GM19438 (cell line): Measurements from ENCODE around the gene NUP62CL.
"Not testable (repeated sequence)": the region's sequence is repeated elsewhere in the genome, so short reads cannot be mapped to it uniquely, and the experiment has no call there.

Source experiments
- ATAC-seq: cut with Tn5 transposase; IDR thresholded peaks from one replicate; pipeline ENCODE4 v1.9.1; 2021; ENCODE audit warnings: low read depth; ENCODE audit not compliant: unreplicated experiment

NUP62CL gene, protein sequence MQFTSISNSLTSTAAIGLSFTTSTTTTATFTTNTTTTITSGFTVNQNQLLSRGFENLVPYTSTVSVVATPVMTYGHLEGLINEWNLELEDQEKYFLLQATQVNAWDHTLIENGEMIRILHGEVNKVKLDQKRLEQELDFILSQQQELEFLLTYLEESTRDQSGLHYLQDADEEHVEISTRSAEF

DNA sequence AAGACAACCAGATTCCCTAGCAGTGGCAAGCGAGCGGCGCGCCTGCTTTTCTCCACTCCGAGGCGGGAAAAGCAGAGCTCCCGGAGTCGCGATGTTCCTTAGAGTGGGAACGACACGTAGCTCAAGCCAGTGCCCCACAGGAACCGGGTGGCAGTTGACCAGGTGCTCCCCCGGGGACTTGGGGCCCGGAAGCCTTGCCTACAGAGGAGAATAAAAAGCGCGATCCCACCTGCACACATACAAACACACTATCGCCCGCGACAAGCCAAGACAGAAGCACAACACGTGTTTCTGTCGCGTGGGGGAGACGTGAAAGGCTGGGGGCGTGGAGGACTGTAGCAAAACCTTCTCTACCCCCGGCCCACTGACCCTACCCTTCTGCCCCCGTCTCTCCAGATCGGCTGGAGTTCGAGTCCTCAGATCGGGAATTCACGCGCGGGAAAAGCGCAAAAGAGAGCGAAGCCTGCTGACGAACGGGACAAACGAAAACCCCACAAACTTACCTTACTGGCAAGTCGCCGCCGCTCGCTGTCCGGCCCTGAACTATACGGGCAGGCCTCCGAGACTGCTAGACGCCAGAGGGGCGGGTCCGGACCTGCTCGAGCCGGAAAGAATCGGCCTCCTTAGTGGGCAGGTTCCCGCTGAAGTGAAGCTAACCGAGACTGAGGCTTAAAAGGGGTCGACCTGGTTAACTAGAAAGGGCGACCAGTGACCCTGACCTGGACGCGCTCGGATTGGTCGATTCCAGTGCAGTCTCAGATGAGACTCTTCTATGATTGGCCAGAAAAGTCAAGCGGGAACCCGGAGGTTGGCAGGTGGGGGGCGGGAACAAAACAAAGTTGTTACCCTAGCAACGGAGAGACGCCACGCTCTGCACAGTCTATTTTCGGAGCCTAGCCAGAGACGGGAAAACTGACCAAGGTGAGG is at the start of gene NUP62CL, which contains the start of gene DNAAF6:
Gene NUP62CL, minus strand, starts transcription at position 664 of the 927 bp plus-strand sequence. CDS start 31,287 bp downstream, outside the sequence.
Gene DNAAF6, plus strand, starts transcription at position 842 of the 927 bp plus-strand sequence. CDS start 6,265 bp downstream, outside the sequence.
- ATAC-seq, result peak; percentile 92

DNA sequence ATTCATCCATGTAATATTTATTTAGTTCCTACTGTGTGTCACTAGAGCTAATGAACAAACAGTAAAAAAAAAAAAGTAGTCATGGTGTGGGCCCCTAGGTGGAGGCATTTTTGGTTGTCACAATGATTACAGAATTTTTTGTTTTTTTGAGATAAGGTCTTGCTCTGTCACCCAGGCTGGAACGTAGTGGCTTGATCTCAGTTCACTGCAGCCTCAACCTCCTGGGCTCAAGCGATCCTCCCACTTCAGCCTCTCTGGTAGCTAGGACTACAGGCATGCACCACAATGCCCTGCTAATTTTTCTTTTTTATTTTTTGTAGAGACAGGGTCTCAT is 22.2 kb upstream of the NUP62CL start:
- ATAC-seq, result no peak

DNA sequence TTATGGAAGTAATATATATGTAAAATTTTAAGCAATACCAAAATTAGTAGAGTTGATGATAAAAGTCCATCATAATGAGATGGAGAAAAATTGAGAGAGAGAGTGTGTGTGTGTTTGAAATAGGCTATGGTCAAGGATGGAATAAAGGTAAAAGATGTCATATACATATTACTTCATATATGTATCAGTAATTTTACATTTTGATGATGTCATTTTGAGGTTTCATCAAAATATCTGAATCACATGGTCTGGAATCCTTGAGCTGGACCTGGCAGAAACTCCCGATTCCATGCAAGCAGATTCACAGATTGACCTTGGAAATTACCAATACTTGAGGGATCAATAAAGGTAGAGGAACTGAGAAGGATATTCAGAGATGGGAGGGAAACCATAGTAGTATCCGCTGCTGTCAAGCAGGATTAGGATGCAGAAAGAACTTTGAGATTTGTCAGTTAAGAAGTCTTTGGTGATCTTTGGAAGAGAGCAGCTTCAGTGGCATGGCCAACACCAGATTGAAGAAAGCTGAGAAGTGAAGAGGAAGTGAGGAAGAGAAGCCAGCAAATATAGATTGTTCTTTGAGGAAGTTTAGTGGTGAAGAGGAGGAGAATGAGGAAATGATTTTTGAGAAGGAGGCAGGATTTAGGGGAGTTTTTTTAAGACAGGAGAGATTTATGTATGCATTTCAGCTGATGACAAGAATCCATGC is 21.7 kb upstream of the NUP62CL start:
- no peak for ATAC-seq

DNA sequence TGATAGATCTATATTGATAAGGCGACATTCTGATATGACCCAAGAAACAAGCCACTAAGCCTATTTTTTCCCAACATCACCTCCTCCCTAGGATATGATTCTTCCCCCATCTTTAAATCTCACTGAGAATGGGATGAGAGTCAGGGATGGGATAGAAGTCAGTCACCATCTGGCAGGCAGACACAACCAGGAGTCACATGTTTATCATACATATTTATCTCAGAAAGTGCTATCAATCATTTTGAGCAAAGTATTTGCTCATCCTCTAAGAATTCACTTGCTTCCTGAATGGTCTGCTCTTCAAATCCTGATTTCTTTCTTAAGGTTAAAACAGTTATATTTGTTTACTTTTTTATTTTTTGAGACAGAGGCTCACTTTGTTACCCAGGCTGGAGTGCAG is 20.5 kb upstream of the NUP62CL start:
- no peak for ATAC-seq

DNA sequence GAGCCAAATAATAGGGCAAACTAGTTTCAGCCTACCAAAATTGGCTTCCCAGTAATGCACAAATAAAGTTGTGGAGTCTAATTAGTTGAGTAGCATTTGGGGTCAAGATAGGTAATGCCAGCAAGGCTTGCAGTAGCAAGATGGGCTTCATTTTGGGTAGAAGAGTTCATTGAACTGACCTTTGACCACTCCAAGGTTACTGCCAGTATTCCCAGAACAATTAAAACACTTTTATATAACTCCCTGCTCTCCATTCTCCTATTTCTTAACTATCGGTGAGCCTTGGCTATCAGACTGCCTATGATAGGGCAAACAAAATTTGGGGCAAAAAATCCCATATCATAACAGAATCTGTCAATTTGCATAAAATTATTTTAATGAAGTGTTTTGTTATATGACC is 7.2 kb upstream of the NUP62CL start:
- no peak for ATAC-seq

DNA sequence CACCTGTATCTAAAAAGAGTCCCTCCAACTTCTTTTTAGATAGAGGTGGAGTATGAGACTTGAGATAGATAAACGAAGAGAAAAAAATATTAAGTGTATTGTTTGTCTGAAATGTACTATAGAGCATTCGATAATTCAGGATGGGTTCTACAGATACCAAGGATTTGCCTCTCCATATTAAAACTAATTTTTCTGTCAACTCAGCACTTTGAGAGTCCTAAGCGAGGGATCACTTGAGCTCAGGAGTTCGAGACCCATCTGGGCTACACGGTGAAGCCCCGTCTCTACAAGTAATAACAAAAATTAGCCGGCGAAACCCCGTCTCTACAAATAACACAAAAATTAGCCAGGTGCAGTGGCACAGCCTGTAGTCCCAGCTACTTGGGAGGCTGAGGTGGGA is 1.7 kb upstream of the NUP62CL start:
- no peak for ATAC-seq

DNA sequence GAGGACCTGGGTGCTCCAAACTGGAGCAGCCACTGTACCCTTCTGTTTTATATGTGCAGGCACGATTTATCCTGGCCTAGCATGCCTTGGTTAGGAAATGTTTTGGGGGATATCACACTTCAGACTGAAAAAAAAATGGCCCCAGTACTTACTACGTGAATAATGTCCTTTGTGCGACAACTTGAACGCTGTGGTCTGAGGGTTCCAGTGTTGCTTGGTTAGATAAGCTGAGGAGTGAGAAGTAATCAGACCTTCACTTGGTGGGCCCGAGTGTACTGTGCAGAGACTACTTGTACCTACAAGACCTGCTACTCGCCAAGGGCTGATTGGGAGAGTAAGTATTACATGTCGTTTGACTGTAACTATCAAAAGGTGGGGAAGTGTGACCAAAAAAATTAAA is 856 bp upstream of the NUP62CL start:
- ATAC-seq, result no peak

DNA sequence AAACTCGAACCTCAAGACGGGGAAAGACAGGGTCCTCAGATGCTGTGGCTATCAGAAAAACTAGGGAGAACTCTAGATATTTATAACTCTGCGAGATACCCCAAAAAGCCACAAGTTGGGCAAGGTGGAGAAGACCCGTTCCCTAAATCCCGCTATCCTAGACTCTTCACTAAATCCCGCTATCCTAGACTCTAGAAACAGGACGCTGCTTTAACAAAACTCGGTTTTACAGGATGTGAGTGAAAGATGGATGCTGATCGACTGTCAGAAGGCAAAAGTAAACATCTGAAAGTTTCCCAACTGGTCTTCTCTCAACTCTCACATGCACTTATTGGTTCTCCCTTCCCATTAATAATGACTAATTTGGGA is 448 bp upstream of the NUP62CL start:
- no peak for ATAC-seq

DNA sequence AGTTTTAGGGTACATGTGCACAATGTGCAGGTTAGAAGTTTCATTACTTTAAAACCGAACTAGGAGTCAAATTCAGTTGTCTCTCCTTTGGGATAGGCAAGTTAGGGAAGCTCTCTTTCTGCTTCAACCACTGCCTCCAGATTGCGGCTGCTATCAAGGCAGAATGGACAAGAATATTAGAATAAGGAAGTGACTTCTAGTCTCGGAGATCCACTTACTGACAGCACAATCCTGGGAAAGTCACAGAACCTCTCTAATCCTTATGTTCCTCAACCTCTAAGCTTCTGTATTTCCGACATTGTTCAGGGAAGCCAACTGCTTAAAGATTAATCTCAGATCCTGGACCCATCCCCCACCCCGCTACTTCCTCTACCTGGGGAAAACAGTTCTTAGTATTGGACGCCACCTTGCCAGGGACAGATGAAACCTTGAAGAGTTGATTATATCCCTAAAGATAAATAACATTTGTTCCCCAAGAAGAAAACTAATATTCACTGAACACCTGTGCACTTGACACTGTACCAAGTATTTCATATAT is 2.1 kb downstream of the NUP62CL start:
- no peak for ATAC-seq

DNA sequence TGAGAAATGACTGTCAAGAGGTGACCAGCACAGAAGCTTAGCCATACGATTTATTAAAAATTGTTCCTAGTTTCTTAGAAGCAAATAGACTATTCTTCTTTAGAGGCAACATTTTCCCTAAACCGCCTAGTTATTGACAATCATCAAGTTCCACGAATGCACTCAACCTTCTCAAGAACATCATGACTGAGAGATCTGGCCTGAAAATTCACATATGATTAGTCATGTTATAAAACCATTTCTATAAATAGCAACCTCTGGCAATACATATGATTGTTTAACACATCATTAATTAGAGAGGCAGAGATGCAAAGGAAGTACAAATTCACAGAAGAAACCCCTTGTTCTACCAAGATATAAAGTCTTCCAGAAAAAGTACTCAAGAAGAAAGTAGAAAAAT is 6.7 kb downstream of the NUP62CL start:
- no peak for ATAC-seq

DNA sequence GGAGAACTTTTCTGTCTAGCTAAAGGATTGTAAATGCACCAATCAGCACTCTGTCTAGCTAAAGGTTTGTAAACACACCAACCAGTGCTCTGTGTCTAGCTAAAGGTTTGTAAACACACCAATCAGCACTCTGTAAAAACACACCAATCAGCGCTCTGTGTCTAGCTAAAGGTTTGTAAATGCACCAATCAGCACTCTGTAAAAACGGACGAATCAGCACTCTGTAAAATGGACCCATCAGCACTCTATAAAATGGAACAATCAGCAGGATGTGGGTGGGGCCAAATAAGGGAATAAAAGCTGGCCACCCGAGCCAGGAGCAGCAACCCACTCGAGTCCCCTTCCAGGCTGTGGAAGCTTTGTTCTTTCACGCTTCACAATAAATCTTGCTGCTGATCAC is 8.2 kb downstream of the NUP62CL start:
- ATAC-seq, result not testable (repeated sequence)

DNA sequence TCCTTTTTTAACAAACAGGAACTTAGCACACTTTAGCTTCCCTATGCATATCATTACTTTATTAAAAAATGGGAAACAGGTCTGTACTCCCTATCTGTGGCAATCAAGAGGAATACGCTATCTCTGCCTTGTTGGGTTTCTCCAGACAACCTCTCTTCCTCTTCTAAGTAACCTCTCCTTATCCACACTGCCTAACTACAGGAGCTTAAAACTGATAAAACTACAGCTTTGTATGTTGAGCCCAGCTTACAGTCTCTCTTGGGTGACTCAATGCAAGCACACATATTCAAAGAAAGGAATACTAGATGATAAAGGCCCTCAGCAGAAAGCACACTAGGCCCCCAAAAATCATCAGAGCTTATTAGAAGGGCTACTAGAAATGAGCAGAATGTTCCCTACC is 8.9 kb downstream of the NUP62CL start:
- ATAC-seq, result no peak

DNA sequence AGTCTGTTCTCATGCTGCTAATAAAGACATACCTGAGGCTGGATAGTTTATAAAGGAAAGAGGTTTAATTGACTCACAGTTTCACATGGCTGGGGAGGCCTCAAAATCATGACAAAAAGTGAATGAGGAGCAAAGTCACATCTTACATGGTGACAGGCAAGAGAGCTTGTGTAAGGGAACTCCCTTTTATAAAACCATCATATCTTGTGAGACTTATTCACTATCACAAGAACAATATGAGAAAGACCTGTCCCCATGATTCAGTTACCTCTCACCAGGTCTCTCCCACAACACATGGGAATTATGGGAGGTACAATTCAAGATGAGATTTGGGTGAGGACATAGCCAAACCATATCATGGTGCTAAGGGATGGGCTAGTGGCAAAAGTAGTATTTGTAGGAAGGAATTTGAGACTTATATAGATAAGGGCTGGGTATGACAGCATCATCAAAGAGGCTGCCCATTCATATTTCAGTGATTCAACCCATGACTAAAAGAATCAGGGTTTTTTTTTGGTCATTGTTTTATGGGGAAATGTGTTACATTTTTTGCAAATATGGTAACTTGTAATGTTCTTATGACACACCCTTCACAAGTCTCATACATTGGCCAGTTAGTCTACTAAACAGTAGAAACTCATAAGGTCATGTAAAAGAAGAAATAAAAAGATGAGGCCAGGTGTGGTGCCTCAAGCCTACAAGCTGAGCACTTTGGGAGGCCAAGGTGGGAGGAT is 34.7 kb downstream of the NUP62CL start:
- no peak for ATAC-seq

DNA sequence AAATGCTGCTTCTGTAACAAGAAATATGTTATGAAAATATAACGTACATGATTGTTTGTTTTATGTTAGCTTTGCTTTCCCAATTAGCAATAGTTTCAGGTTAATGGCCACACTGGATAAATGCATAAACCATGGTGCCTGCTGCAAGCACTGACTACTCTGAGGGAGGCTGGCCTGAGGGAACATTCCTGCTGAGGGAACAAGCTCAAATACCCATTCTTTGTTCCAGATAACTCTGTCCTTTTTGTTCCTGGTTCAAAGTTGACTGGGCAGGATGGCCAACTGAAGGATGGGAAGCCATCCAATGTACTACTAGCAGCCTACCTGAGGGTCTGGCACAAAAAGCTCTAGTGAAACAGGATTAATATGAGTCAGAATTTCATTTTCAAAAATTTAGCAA is 37.5 kb downstream of the NUP62CL start:
- no peak for ATAC-seq

DNA sequence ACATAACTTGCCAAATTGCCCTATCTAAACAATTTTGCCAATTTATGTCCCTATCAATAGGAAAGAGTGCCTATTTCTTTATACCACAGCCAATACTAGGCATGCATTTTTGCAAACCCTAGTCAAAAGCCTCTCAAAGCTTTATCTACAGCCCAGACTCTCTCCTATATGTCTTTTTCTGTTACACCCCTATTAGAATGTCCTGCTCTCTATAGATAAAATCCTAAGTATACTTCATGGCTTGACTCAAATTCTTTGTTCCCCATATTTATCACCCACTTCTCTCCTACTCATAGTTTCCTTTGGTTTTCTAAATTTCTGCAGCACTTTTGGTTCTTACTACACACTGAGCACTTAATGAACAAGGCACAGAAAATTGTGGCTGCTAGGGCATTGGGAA is 38.0 kb downstream of the NUP62CL start:
- ATAC-seq, result no peak

DNA sequence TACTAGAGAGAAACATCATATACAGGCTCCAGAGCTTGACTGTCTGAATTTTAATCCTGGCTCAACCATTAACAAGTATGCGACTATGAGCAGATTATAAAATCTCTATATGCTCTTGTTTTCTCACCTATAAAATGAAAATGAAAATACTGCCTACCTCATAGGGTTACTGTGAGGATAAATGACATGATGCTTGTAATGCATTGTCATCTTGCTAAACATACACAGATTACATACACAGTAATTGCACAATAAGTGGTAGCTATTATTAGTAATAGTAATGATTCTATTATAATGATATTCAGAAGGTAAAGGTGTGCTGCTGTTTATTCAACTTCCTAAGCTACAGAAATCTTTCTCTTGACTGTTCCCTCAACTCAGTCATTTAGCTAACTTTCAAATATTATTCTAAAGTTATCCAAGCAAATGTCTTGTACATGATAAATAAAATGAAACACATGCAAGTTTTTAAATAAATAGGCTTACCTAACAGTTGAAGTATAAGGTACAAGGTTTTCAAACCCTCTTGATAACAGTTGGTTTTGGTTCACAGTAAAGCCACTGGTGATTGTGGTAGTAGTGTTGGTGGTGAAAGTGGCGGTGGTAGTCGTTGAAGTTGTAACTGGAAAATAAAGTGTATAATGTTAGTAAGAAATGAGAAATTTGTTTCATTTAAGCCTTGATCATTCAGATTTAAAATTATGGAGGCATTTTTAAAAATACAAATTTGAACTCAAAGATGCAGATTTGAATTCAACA is 38.9 kb downstream of the NUP62CL start:
- no peak for ATAC-seq

DNA sequence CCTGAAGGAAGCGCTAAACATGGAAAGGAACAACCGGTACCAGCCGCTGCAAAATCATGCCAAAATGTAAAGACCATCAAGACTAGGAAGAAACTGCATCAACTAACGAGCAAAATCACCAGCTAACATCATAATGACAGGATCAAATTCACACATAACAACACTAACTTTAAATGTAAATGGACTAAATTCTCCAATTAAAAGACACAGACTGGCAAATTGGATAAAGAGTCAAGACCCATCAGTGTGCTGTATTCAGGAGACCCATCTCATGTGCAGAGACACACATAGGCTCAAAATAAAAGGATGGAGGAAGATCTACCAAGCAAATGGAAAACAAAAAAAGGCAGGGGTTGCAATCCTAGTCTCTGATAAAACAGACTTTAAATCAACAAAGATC is 48.6 kb downstream of the NUP62CL start:
- ATAC-seq, result not testable (repeated sequence)

DNA sequence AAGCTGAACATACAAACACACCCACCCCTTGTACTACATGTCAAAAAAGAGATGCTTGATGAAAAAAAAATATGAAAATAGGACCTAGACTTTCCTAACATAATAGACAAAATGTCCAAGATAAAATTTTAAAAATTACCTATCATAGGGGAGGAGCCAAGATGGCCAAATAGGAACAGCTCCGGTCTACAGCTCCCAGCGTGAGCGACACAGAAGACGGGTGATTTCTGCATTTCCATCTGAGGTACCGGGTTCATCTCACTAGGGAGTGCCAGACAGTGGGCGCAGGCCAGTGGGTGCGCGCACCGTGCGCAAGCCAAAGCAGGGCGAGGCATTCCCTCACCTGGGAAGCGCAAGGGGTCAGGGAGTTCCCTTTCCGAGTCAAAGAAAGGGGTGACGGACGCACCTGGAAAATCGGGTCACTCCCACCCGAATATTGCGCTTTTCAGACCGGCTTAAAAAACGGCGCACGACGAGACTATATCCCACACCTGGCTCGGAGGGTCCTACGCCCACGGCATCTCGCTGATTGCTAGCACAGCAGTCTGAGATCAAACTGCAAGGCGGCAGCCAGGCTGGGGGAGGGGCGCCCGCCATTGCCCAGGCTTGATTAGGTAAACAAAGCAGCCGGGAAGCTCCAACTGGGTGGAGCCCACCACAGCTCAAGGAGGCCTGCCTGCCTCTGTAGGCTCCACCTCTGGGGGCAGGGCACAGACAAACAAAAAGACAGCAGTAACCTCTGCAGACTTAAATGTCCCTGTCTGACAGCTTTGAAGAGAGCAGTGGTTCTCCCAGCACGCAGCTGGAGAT is 50.4 kb downstream of the NUP62CL start:
- not testable (repeated sequence) for ATAC-seq
